RPMI8226 (cell line): Measurements from ENCODE around the gene FAM131A.

Experiments used
- DNase-seq: peaks from one replicate; pipeline ENCODE4 v3.0.0-alpha.2; 2015

The FAM131A gene

DNA sequence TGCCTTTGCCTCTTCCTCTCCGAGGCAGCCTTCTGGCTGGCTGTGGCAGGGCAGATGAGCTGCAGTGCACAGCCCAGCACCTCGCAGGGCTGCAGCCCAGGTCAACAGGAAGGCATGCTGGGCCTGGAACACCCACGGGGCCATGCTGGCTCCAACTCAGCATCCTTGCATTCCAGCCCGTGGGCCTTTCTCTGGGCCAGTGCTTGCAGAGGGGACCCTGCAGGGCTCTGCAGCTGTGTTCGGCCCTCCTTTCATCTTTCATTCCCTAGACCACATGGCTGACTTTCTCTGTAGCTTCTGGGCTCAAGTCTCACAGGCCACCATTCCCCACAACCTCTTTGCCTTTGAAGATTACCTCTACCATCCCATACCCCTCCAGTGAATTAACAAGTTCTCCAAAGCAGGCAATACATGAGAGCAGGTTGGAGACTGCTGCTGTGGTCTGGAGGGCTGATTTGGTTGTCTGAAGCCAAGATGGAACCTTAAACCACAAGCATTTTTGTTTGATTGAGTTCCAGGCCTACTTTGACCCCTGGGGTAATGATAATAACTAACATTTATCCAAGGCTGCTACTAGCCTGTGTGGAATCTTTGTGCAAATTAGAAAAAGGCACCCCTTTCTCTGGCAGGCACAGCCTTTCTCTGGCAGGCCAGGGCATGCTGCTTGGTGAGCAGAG, 5.9 kb downstream of the FAM131A start:
- no peak for DNase-seq

DNA sequence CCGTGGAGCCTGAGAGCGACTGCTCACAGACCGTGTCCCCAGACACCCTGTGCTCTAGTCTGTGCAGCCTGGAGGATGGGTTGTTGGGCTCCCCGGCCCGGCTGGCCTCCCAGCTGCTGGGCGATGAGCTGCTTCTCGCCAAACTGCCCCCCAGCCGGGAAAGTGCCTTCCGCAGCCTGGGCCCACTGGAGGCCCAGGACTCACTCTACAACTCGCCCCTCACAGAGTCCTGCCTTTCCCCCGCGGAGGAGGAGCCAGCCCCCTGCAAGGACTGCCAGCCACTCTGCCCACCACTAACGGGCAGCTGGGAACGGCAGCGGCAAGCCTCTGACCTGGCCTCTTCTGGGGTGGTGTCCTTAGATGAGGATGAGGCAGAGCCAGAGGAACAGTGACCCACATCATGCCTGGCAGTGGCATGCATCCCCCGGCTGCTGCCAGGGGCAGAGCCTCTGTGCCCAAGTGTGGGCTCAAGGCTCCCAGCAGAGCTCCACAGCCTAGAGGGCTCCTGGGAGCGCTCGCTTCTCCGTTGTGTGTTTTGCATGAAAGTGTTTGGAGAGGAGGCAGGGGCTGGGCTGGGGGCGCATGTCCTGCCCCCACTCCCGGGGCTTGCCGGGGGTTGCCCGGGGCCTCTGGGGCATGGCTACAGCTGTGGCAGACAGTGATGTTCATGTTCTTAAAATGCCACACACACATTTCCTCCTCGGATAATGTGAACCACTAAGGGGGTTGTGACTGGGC, 7.3 kb downstream of the FAM131A start:
- no peak for DNase-seq

DNA sequence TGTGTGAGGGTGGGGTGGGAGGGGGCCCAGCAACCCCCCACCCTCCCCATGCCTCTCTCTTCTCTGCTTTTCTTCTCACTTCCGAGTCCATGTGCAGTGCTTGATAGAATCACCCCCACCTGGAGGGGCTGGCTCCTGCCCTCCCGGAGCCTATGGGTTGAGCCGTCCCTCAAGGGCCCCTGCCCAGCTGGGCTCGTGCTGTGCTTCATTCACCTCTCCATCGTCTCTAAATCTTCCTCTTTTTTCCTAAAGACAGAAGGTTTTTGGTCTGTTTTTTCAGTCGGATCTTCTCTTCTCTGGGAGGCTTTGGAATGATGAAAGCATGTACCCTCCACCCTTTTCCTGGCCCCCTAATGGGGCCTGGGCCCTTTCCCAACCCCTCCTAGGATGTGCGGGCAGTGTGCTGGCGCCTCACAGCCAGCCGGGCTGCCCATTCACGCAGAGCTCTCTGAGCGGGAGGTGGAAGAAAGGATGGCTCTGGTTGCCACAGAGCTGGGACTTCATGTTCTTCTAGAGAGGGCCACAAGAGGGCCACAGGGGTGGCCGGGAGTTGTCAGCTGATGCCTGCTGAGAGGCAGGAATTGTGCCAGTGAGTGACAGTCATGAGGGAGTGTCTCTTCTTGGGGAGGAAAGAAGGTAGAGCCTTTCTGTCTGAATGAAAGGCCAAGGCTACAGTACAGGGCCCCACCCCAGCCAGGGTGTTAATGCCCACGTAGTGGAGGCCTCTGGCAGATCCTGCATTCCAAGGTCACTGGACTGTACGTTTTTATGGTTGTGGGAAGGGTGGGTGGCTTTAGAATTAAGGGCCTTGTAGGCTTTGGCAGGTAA, 8.1 kb downstream of the FAM131A start:
- DNase-seq: peak; percentile 85

DNA sequence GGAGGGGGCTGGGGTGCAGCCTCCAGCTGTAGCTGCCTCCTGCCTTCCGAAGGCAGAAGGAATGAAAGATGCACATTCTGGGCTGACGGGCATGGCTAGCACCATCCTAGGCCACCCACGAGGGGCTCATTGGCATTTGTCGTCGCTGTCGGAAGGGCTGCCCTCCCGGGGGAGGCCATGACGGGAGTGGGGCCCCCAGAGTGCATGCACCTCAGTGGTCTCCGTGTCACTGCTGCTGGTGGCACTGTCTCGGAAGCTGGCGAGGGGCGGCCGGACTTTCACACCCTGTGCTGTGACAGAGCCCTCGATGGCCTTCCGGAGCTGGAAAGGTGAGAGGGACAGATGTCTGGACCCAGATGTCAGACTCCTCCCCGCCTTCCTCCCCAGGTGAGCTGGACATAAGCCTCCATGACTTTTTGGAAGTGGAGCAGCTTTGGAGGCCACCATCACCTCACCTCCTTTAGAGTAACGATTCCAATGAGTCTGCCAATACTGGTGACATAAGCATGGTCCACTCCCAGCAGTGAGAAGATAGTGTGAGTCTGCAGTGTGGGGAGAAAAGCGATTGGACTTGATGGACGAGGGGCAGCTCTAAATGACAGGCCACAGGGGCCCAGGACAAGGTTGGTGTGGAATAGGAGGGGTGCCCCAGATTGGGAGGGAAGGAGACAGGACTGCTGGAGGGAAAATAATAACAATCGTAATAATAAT, 9.2 kb downstream of the FAM131A start:
- no peak for DNase-seq

DNA sequence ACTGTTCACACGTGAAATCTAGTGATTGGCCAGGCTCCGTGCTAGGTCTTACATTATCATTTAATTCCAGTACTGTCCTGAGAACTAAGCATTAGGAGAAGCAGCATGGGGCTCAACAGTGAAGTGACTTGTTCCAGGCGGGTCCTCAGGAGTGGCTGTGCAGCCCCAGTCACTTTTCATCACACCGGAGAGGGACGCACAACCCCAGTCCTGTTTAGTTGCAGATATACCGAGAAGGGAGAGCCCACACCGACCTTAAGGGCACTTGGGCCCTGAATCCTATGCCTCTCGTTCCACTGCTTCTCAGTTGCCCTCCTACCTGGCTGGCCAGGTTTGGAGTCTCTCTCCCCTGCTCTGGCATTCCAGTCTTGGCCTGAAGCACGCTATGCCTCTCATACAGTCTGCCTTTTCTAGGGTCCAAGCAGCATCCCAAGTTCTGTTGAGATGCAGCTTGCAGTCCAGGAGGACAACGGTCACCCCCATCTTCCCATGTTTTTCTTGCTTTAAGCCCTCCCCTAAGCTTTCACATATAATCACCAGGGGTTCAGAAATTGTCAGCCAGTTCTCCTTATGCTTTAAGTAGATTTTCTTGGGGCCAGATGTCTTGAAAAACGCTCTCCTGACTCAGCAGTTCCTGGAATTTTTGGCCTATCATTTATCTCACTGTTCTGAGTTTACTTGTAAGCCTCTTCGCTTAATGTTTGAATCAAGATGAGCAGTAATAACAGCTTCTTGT, 10.1 kb downstream of the FAM131A start:
- DNase-seq: no peak

DNA sequence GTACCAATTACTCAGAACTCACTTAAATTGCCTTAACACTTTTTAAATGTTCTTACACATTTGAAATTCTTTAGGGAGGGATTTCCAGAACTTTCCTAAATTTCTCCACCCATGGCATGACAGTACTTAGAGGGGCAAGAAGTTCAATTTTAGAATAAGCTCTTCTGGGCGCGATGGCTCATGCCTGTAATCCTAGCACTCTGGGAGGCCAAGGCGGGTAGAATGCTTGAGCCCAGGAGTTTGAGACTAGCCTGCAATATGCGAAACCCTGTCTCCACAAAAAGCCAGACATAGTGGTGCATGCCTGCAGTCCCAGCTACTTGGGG, 10.6 kb downstream of the FAM131A start:
- no peak for DNase-seq

DNA sequence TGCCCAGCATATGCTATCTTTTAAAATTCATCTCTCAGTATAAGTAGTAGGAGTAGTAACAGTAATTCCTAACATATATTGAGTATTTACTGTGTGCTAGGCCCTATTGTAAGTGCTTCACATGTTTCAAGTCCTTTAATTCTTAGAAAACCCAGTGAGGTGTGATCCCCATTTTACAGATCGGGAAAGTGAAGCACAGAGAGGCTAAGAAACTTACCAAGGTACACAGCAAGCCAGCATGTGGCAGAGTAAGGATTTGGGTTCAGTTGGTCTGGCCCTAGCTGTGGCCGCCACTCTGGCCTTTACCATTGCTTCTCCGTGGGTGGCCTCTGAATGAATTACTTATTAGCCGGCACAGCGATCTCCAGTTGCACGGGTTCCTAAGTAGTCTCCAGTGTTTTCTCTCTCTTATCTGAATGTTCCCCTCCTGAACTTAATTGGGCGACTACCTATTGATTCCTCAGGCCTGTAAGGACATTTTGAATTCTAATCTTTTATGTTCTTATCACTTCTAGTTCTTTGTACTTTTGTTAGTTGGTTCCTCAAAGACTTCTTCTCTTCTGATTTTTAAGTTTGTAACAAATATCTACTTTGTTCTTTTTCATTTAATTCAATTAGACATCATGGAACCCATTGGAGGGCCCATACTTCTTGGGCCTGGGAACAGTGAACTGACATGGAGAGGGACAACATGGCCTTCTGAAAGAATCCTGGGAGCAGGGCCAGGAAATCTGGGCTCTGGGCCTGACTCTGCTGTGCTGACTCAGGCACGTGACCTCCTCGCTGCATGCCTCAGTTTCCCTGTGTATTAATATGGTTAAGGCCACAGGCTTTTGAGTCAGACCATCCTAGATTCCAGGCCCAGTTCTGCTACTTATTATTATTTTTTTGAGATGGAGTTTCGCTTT, 12.4 kb downstream of the FAM131A start:
- no peak for DNase-seq

DNA sequence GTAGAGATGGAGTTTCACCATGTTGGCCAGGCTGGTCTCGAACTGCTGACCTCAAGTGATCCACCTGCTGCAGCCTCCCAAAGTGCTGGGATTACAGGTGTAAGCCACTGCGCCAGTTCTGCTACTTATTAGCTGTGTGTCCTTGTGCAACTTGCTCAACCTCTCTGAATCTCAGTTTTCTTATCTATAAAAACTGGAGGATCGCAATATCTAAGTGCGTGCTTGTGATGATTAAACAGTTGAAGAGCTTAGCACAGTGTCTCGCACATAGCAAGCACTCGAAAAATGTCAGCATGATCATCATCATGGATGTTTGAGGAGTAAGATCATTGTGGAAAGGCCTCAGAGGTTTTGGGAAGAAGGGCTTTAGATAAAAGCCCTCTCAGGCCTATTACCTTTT, 13.2 kb downstream of the FAM131A start:
- no peak for DNase-seq

DNA sequence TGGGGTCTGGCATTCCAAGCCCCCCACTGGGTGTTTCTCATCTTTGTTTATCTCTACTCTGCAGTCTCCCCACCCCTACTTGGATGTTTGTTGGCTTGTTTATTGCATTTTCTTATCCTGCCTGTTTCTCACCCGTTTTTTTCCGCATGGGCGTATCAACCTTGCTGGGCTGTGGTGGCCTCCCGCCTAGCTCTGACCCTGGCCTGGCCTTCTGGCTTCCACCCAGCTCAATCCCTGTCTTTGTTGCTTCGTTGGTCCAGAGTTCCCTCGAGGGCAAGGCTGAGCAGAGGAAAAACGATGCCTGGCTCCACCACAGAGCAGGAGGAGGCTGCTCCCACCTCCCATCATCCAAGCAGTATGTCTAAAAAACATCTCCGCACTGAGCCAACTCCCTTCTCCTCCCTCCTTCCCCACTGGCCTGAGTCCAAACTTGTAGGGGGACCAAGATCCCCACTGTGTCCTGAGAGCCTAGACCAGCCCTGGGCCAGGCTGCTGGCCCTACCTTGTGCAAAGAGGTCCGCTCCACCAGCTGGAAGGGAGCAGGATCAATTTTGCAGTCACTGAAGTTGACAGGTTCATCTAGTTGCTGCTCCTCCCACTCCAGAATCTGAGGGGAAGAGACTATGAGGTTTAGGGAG, 14.2 kb downstream of the FAM131A start:
- no peak for DNase-seq

DNA sequence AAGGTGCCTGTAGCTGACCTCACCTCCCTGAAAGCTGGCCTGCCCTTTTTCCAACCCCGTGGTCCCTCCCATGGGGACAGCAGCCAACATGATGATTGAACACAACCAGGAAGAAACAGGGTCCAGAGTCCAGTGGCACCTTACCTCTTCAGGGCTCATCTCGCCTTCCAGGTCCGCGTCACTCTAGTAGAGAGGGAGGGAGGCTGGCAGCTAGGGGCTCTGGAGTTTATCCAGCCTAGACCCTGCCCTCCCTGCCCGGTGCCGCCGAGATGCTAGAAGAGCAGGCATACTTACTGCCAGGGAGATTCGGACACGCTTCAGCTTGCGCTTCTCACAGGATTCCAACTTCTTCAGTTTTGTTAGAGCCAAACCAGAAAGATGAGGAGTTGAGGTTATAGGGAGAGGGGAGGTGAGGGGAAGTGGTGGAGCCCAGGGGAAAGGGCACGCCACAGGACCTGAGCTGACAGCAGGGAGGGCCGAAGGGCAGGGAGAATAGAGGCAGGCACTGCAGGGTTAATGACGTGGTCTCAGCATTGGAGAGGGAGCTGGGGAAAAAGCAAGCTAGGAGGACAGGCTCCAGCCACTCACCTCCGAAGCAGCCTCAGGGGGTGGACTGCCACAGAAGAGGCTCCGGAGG, 14.9 kb downstream of the FAM131A start:
- no peak for DNase-seq

DNA sequence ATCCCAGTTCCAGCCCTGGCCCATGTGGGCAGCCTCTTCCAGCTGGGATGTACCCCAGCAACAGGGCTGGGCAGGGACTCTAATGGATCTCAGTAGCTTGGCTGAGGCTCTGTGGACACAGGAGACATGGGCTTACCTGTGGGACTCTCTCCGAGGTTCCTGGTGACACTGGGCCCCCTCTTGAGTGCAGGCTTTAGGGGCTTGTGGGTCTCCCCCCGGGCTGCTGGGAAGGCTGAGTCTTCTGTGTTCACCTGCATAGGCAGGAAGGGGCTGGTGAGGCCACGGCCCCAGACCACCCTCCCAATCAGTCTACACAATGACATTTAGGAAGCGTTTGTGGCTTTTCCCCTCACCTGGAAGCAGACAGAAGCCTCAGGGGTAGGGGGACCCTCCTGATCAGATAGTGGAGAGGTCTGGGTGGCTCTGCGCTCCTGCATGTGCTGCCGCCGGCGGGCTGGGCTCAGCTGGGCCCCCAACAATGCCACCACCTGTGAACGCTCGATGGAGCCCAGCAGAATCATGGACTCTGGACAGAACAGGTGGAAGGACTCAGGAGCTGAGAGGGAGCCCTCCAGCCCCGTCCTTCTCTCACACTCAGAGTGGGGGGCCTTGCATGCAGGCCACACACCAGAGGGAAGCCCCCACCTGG, 15.6 kb downstream of the FAM131A start:
- DNase-seq: no peak

DNA sequence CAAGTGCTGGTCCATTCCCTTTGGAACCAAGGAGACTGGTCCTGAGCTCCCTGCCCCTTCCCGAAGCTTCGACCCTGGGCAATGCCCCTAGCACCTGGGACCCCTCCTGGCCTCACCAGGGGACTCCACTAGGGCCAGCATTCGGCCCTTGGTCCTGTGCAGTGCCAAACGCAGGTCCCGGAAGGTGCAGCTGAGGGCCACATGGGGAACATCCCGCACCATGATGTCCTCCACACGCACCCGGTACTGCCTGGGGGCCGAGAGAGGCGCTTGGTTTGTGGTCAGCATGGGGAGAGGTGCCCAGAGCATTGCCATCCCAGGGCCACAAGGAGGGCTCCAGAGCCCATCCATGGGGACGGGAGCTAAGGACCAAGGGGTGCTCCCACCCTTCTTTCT, 16.1 kb downstream of the FAM131A start:
- DNase-seq: no peak

DNA sequence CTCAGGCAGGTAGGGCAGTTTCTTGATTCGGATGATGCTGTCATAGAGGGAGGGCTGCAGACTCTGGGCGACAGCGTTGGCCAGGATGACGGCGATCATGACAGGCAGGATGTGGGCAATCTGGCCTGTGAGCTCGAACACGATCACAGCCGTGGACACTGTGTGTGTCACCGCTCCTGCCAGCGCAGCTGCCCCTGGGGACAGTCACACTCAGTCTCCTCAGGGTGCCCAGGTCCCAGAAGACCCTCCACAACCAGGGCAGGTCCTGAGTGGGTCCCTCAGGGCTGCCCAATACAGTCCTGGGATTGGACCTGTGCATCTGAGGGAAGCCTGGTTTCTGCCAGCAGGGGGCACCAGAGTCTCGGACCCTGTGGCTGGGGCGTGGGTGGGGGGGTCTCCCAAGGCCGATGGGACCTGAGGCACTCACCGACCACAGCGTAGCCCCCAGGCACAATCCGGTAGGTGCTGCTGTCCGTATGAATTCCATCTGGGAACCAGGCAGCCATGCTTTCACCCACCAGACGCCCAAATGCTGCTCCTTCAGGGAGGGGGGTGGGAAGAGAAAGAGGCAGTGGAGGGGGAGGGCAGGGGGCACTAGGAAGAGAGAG, 16.8 kb downstream of the FAM131A start:
- peak; percentile 68 for DNase-seq

DNA sequence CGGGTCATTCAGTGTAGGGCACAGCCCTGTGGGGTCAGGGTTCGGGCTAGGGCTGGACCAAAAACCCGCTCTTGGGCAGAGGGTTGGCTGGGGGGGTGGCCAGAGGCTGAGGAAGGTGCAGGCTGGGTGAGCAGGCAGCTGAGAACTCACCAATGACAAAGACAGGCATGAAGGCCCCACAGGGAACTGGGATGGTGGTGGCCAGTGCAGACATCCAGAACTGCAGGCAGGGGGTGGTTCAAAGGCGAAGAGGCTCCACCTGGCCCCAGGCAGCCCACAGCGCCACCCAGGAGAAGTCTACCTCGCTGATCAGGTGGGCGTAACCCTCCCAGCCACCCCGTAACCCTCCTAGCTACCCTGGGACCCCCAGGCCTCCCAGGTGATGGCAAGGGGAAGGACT, 17.4 kb downstream of the FAM131A start:
- DNase-seq: no peak

DNA sequence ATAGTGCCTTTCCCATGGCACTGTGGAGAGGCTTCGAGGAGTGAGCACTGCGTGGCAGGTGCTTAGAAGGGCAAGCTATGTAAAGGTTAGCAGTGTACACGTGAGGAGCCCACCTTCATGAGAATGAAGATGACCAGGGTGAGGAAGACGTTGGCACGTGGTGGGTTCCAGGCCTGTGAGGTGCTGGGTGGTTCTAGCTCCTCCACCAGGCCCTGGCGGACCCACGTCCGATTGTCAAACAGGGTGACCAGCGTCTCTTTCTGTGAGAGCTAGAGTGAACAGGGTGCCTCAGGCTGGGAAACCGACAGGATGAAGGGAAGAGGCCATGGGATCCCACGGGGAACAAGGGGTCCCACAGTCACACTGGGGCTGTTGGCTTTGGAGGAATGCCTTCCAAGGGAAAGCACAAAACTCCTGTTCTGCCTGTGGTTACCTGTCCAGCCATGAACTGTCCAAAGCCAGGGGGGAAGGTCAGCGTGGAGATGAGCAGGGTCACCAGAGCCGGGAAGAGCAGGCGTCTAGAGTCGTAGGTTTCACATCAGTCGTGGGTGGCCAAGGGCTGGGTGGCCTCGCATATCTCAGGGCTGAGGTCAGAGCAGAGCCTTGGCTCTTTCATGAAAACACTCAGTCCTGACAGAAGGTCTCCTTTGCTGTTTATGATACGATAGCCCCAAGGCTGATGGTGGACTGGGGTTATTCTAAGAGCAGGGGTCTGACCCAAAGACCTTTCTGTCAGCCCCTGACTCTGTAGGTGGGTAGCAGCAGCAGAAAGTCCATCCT, 18.1 kb downstream of the FAM131A start:
- DNase-seq: no peak

DNA sequence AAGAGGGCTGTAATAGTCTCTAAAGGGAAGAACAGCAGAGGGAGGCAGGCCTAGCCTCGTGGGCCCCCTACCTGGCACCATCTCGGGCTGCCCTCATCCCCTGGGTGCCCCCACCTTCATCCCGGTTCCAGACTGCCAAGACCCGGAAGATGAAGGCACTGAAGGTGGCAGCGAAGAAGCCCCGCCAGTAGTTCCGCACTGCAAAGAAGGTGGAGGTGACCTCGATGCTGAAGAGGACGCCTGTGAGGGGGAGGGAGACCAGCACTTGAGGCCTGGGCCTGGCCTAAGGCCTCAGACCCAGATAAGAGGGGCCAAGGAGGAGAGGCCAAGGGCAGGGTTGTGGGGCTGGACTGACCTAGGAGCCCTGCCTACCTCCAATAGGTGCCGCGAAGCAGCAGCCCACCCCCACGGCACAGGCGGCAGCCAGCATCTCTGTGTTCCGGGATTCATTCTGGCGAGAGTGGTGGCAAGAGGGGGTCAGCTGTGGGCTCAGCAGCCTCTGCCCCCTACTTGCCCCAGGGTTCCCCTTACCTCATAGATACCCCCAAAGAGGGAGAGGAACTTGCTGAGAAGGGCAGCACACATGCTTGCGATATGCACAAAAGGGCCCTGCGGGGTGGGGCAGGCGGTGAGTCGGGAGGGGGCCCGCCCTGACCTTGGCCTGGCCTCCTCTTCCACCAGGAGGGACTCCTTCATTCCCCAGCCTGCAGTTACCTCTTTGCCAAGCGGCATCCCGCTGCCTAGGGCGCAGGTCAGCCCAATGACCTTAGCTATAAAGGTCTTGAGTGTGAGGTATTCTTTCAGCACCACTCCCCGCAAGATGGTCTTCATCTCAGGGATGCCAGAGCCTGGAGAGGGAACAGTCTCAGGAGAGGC, 20.1 kb downstream of the FAM131A start:
- DNase-seq: no peak

DNA sequence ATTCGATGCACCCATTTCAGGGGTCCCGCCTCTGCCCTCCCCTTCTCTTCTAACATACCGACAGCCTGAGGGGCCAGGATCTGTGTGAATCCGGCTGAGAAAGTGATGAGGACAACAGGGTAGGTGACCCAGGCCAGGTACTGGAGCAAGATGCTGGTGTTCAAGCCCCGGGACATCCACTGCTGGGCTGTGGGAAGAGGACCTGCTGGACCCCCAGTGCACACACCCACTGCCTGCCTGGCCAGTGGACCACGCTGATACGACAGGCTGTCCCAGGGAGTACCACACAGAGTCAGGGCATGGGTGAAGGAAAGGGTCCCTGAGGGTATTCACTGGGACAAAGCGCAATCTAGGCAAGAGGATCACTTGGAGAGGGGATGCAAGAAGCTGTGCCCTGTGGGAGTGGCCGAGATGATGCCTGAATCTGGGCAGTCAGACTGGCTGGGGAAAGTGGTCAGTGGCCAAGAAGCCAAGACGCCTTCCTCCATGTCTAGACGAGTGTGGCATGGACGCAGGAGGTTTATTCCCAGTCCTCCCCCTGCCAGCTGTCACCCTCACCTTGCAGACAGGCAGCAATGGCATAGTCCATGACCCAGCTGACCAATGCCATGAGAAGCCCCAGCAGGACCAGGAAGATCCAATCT, 20.8 kb downstream of the FAM131A start:
- no peak for DNase-seq
